ENCODE results near the gene CROCC2. TPM values are rescaled to one million over a fixed set of nuclear protein-coding genes. Genes with fewer than 3 reads are reported as not detected.

CROCC2 gene
- total and polyA plus RNA-seq, 2 of the 13 experiments (the other 11 are each of a cell fraction or from before 2014, with no cell fraction given): not detected

- 0 out of 2 replicates have a peak, but pooled peaks have one; percentile 33 for TF ChIP-seq MYPOP (CRISPR knock-in tag; IDR thresholded peaks at IDR 0.05)
- peak; percentile 49 for TF ChIP-seq NFYB (CRISPR knock-in tag; IDR thresholded peaks at IDR 0.05)
- TF ChIP-seq JARID2 (CRISPR knock-in tag; IDR thresholded peaks at IDR 0.05; ENCODE audit: insufficient replicate concordance): no peak
- TF ChIP-seq ZBTB38 (CRISPR knock-in tag; IDR thresholded peaks at IDR 0.05): peak; percentile 63; the same call in 1 of the 2 replicates
- no peak for TF ChIP-seq ZNF282 (IDR thresholded peaks at IDR 0.05; ENCODE audit: partially characterized antibody)
- peak; percentile 58 for TF ChIP-seq SRSF1 (optimal IDR thresholded peaks at IDR 0.05; ENCODE audit: low read depth, low read length)
- no peak for TF ChIP-seq ZNF562 (CRISPR knock-in tag; IDR thresholded peaks at IDR 0.05; ENCODE audit: borderline replicate concordance)
- TF ChIP-seq ZNF678 (CRISPR knock-in tag; IDR thresholded peaks at IDR 0.05): peak; percentile 86; the same call in 1 of the 2 replicates
- no peak for TF ChIP-seq ZNF17 (CRISPR knock-in tag; IDR thresholded peaks at IDR 0.05)
- TF ChIP-seq TOPORS (CRISPR knock-in tag; IDR thresholded peaks at IDR 0.05): peak; percentile 93; the same call in 1 of the 2 replicates
- TF ChIP-seq ZNF598 (CRISPR knock-in tag; IDR thresholded peaks at IDR 0.05; ENCODE audit: borderline replicate concordance): peak; percentile 94; the same call in 1 of the 2 replicates
- no peak; the same call in 1 of the 2 replicates for TF ChIP-seq GATA4 (IDR thresholded peaks at IDR 0.05; ENCODE audit: borderline replicate concordance, low read depth)
- TF ChIP-seq BHLHE40 (IDR thresholded peaks at IDR 0.05; ENCODE audit: low read length): peak; percentile 62
- TF ChIP-seq, protein P1, sequence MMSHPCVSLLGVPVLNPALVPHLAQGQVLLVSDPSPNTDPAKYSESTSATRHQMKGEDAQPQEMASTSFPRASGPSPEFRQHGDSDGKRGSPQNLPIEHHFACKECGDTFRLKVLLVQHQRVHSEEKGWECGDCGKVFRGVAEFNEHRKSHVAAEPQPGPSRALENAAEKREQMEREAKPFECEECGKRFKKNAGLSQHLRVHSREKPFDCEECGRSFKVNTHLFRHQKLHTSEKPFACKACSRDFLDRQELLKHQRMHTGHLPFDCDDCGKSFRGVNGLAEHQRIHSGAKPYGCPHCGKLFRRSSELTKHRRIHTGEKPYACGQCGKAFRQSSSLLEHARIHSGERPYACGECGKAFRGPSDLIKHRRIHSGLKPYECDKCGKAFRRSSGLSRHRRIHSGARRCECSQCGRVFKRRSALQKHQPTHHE (CRISPR knock-in tag; IDR thresholded peaks at IDR 0.05; ENCODE audit: borderline replicate concordance): peak; percentile 88
- TF ChIP-seq, protein P2, sequence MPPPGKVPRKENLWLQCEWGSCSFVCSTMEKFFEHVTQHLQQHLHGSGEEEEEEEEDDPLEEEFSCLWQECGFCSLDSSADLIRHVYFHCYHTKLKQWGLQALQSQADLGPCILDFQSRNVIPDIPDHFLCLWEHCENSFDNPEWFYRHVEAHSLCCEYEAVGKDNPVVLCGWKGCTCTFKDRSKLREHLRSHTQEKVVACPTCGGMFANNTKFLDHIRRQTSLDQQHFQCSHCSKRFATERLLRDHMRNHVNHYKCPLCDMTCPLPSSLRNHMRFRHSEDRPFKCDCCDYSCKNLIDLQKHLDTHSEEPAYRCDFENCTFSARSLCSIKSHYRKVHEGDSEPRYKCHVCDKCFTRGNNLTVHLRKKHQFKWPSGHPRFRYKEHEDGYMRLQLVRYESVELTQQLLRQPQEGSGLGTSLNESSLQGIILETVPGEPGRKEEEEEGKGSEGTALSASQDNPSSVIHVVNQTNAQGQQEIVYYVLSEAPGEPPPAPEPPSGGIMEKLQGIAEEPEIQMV (CRISPR knock-in tag; IDR thresholded peaks at IDR 0.05; ENCODE audit: low read depth): peak; percentile 90
- TF ChIP-seq ZNF136 (CRISPR knock-in tag; IDR thresholded peaks at IDR 0.05; ENCODE audit: low read depth): no peak
- no peak for TF ChIP-seq ZNF138 (CRISPR knock-in tag; IDR thresholded peaks at IDR 0.05; ENCODE audit: low read depth)
- TF ChIP-seq, protein P3, sequence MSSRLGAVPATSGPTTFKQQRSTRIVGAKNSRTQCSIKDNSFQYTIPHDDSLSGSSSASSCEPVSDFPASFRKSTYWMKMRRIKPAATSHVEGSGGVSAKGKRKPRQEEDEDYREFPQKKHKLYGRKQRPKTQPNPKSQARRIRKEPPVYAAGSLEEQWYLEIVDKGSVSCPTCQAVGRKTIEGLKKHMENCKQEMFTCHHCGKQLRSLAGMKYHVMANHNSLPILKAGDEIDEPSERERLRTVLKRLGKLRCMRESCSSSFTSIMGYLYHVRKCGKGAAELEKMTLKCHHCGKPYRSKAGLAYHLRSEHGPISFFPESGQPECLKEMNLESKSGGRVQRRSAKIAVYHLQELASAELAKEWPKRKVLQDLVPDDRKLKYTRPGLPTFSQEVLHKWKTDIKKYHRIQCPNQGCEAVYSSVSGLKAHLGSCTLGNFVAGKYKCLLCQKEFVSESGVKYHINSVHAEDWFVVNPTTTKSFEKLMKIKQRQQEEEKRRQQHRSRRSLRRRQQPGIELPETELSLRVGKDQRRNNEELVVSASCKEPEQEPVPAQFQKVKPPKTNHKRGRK (CRISPR knock-in tag; IDR thresholded peaks at IDR 0.05): peak; percentile 78; the same call in 1 of the 2 replicates
- TF ChIP-seq ZFP36L1 (CRISPR knock-in tag; IDR thresholded peaks at IDR 0.05): peak; percentile 89
- no peak for TF ChIP-seq IRF9 (CRISPR knock-in tag; IDR thresholded peaks at IDR 0.05; ENCODE audit: borderline replicate concordance)
- peak; percentile 91 for TF ChIP-seq ZNF331 (CRISPR knock-in tag; IDR thresholded peaks at IDR 0.05)
- no peak for TF ChIP-seq HNRNPK (IDR thresholded peaks at IDR 0.05; ENCODE audit: low read depth, low read length, poor library complexity, severe bottlenecking)
- TF ChIP-seq ZMYM4 (CRISPR knock-in tag; IDR thresholded peaks at IDR 0.05): peak; percentile 68
Measured at GRCh38 chr2:240876475-240877251, 29.5 kb upstream of the CROCC2 start (continued).

Data from HepG2 (cell line).